ENCODE results near the gene FGF14.

Gene FGF14

GRCh38 chr13:102355251-102355650 lies 46.6 kb downstream of the FGF14 start:
- Histone ChIP-seq H3K9ac (ENCODE audit: low read length) (no peak overlapping the region), H4K20me1 (ENCODE audit: insufficient read depth, low read length) (no peaks in the 10 kb centered on the region), H3K27me3 (ENCODE audit: low read depth, low read length) (no peaks in the 10 kb centered on the region)

GRCh38 chr13:102354011-102354410 lies 47.8 kb downstream of the FGF14 start:
- Histone ChIP-seq H3K4me3 (ENCODE audit: low read length) (no peak overlapping the region), H3K4me1 (ENCODE audit: low read length) (no peaks in the 10 kb centered on the region), H3K27ac (ENCODE audit: low read length) (no peak overlapping the region), H3K27me3 (ENCODE audit: low read depth, low read length) (no peaks in the 10 kb centered on the region), H3K36me3 (replicated peaks; ENCODE audit: low read depth, low read length) (no peaks in the 10 kb centered on the region), H3K4me2 (ENCODE audit: low read length) (no peak overlapping the region), H4K20me1 (ENCODE audit: insufficient read depth, low read length) (no peaks in the 10 kb centered on the region), H3K79me2 (ENCODE audit: low read length) (no peaks in the 10 kb centered on the region), H3K9ac (ENCODE audit: low read length) (no peak overlapping the region), H3K9me3 (ENCODE audit: insufficient read depth, low read length) (no peaks in the 10 kb centered on the region), H2AFZ (ENCODE audit: low read depth, low read length) (no peak overlapping the region)
- TF ChIP-seq CTCF (IDR thresholded peaks at IDR 0.05; ENCODE audit: low read depth, low read length) (no peak), EZH2phosphoT487 (IDR thresholded peaks at IDR 0.05; ENCODE audit: low read depth) (no peak)

More at GRCh38 chr13:102355251-102355650, 46.6 kb downstream of the FGF14 start:
- Histone ChIP-seq H2AFZ (ENCODE audit: low read depth, low read length) (no peak overlapping the region), H3K79me2 (ENCODE audit: low read length) (no peaks in the 10 kb centered on the region), H3K36me3 (replicated peaks; ENCODE audit: low read depth, low read length) (no peaks in the 10 kb centered on the region), H3K27ac (ENCODE audit: low read length) (no peak overlapping the region), H3K4me1 (ENCODE audit: low read length) (no peaks in the 10 kb centered on the region), H3K4me3 (ENCODE audit: low read length) (no peak overlapping the region), H3K9me3 (ENCODE audit: insufficient read depth, low read length) (no peaks in the 10 kb centered on the region), H3K4me2 (ENCODE audit: low read length) (no peak overlapping the region)
- TF ChIP-seq CTCF (IDR thresholded peaks at IDR 0.05; ENCODE audit: low read depth, low read length) (no peak), EZH2phosphoT487 (IDR thresholded peaks at IDR 0.05; ENCODE audit: low read depth) (no peak)

- H3K9me3 ChIP-seq (ENCODE audit: insufficient read depth, low read length) = no peaks in the 10 kb centered on the region
- no peaks in the 10 kb centered on the region for H3K79me2 ChIP-seq (ENCODE audit: low read length)
- no peak overlapping the region for H2AFZ ChIP-seq (ENCODE audit: low read depth, low read length)
These were observed 50.3 kb downstream of the FGF14 start for GRCh38 chr13:102351521-102351920.

GRCh38 chr13:102347490-102347889 lies 54.4 kb downstream of the FGF14 start:
- no peak overlapping the region for H3K9ac ChIP-seq (ENCODE audit: low read length)
- no peaks in the 10 kb centered on the region for H3K9me3 ChIP-seq (ENCODE audit: insufficient read depth, low read length)
- no peak for TF ChIP-seq CTCF (IDR thresholded peaks at IDR 0.05; ENCODE audit: low read depth, low read length)
- TF ChIP-seq EZH2phosphoT487 (IDR thresholded peaks at IDR 0.05; ENCODE audit: low read depth) = no peak
- no peak overlapping the region for H3K4me3 ChIP-seq (ENCODE audit: low read length)
- H3K4me2 ChIP-seq (ENCODE audit: low read length) = no peak overlapping the region
- H2AFZ ChIP-seq (ENCODE audit: low read depth, low read length) = no peak overlapping the region
- no peak overlapping the region for H3K27ac ChIP-seq (ENCODE audit: low read length)
- H4K20me1 ChIP-seq (ENCODE audit: insufficient read depth, low read length) = no peaks in the 10 kb centered on the region
- no peaks in the 10 kb centered on the region for H3K79me2 ChIP-seq (ENCODE audit: low read length)
- no peaks in the 10 kb centered on the region for H3K27me3 ChIP-seq (ENCODE audit: low read depth, low read length)
- H3K4me1 ChIP-seq (ENCODE audit: low read length) = no peaks in the 10 kb centered on the region
- H3K36me3 ChIP-seq (replicated peaks; ENCODE audit: low read depth, low read length) = no peaks in the 10 kb centered on the region

More at GRCh38 chr13:102351521-102351920, 50.3 kb downstream of the FGF14 start:
- H3K4me2 ChIP-seq (ENCODE audit: low read length) = no peak overlapping the region
- H3K9ac ChIP-seq (ENCODE audit: low read length) = no peak overlapping the region
- no peak for TF ChIP-seq CTCF (IDR thresholded peaks at IDR 0.05; ENCODE audit: low read depth, low read length)
- no peak for TF ChIP-seq EZH2phosphoT487 (IDR thresholded peaks at IDR 0.05; ENCODE audit: low read depth)
- no peaks in the 10 kb centered on the region for H3K27me3 ChIP-seq (ENCODE audit: low read depth, low read length)
- H3K36me3 ChIP-seq (replicated peaks; ENCODE audit: low read depth, low read length) = no peaks in the 10 kb centered on the region
- no peak overlapping the region for H3K27ac ChIP-seq (ENCODE audit: low read length)
- H4K20me1 ChIP-seq (ENCODE audit: insufficient read depth, low read length) = no peaks in the 10 kb centered on the region
- H3K4me1 ChIP-seq (ENCODE audit: low read length) = no peaks in the 10 kb centered on the region
- H3K4me3 ChIP-seq (ENCODE audit: low read length) = no peak overlapping the region
